Body of pancreas (tissue), 4 donors: ENCODE results near the gene C5orf46. TPM values are rescaled to one million over a fixed set of nuclear protein-coding genes. Genes with fewer than 3 reads are reported as not detected.
A peak's percentile ranks its signal among the peaks of the same experiment; 100 is the strongest.

Source experiments
- ATAC-seq: fragments of 150-250 bp; one replicate; pipeline ENCODE4 v1.9.1; 2016
- DNase-seq, 4 donors: peaks; one replicate each; pipeline ENCODE4 v3.0.0-alpha.2; 2019
- H3K27ac ChIP-seq, 4 donors: fragments of 200-600 bp; sonication (generic); 1 replicate in 3 of 4; 2 replicates in 1 of 4; pipeline versions ENCODE4 v1.5.1 to v1.6.1; 2016 to 2019; ENCODE audit warnings: mild to moderate bottlenecking in 1 of 4, mixed read lengths in 1 of 4, moderate library complexity in 1 of 4
- H3K27me3 ChIP-seq, 2 donors: fragments of 200-600 bp; sonication (generic); one replicate each; pipeline ENCODE4 v1.6.0; 2016; ENCODE audit warnings: mild to moderate bottlenecking in 1 of 2
- H3K36me3 ChIP-seq, 2 donors: fragments of 200-600 bp; sonication (generic); replicated peaks in 1 of 2; 2 replicates each; pipeline ENCODE4 v1.5.1; 2016; ENCODE audit warnings: low read depth in 2 of 2; ENCODE audit not compliant: insufficient read depth in 1 of 2
- H3K4me1 ChIP-seq: fragments of 200-600 bp; sonication (generic); one replicate; pipeline ENCODE4 v1.6.0; 2016
- H3K4me3 ChIP-seq, 2 donors: fragments of 200-600 bp; sonication (generic); 1 replicate in 1 of 2; 2 replicates in 1 of 2; pipeline ENCODE4 v1.5.1; 2016 to 2019
- H3K9me3 ChIP-seq, 3 donors: fragments of 200-600 bp; sonication (generic); 1 replicate in 2 of 3; 2 replicates in 1 of 3; pipeline ENCODE4 v1.5.1; 2016
- CTCF ChIP-seq, 7 experiments: fragments of 450-650 bp in 4 of 7; fragments of 200-600 bp in 3 of 7; sonication (generic) in 3 of 7; IDR thresholded peaks; one replicate each; pipeline ENCODE4 v1.5.1; 2016 to 2019; ENCODE audit warnings: antibody characterized with exemption in 7 of 7
- POLR2A ChIP-seq, 3 donors: fragments of 450-650 bp; IDR thresholded peaks; one replicate each; pipeline ENCODE4 v1.6.1; 2016; ENCODE audit warnings: antibody characterized with exemption in 3 of 3, mild to moderate bottlenecking in 2 of 3
- WGBS, 2 donors: methylation state at CpG; one replicate each; pipeline ENCODE4 v1.1.5; 2017; 5-methylcytosine and 5-hydroxymethylcytosine counted together
- intact Hi-C: fragments of 100-400 bp; cut with DNase I; formaldehyde crosslinking; loops from one replicate; pipeline ENCODE4 v1.15.1; 2023
- total RNA-seq, 2 donors: library from RNA; depleted of rRNA; stranded (reverse); fragments of >200 nt; gene quantifications; one replicate each; pipeline ENCODE4 v1.1.0, GENCODE V29; 2016

The C5orf46 gene
- total RNA-seq, 2 donors from 2014 or later, result not detected

- 86 to 92% methylated on average over 3 to 4 of the region's 4 CpGs for WGBS, 2 donors
- Histone ChIP-seq H3K36me3 (no peaks in the 10 kb centered on the region), H3K4me3 (no peak overlapping the region), H3K4me1 (no peaks in the 10 kb centered on the region), H3K27ac (no peak overlapping the region), H3K27me3 (no peaks in the 10 kb centered on the region), H3K9me3 (no peaks in the 10 kb centered on the region)
- TF ChIP-seq POLR2A (IDR thresholded peaks at IDR 0.05), result no peak
- TF ChIP-seq CTCF (IDR thresholded peaks at IDR 0.05), result no peak
- no peak for DNase-seq
- intact Hi-C loops, result loop anchor here (10.0 kb wide), 2 partner anchors 55 to 315 kb away; no protein-coding TSS in a partner anchor
- no peak for ATAC-seq
These were observed 33.2 kb upstream of the C5orf46 start for GRCh38 chr5:147939431-147940114.

GRCh38 chr5:147935032-147935431 is 28.7 kb upstream of the C5orf46 start:
- no peaks in the 10 kb centered on the region for H3K9me3 ChIP-seq
- H3K27me3 ChIP-seq, result no peaks in the 10 kb centered on the region
- 0 to 4% methylated on average over 3 of the region's 3 CpGs for WGBS, 2 donors
- no peaks in the 10 kb centered on the region for H3K4me1 ChIP-seq
- peak in 1 of 4 donors; percentile 53 for DNase-seq
- H3K27ac ChIP-seq, result no peak overlapping the region
- no peaks in the 10 kb centered on the region for H3K36me3 ChIP-seq
- H3K4me3 ChIP-seq, result no peak overlapping the region
- intact Hi-C loops, result loop anchor here (10.0 kb wide), 2 partner anchors 50 to 310 kb away; no protein-coding TSS in a partner anchor
- TF ChIP-seq POLR2A (IDR thresholded peaks at IDR 0.05) (no peak), CTCF (IDR thresholded peaks at IDR 0.05) (peak in 6 of 7 experiments; percentile 44 to 89 (median 82))
- ATAC-seq, result peak; percentile 86

- no peak for ATAC-seq
- intact Hi-C loops, result loop anchor here (10.0 kb wide), 2 partner anchors 46 to 306 kb away; no protein-coding TSS in a partner anchor
These were observed 24.4 kb upstream of the C5orf46 start for GRCh38 chr5:147930769-147931168.

GRCh38 chr5:147927901-147928300 is 21.6 kb upstream of the C5orf46 start:
- TF ChIP-seq CTCF (IDR thresholded peaks at IDR 0.05) (no peak), POLR2A (IDR thresholded peaks at IDR 0.05) (no peak)
- no peak for ATAC-seq
- WGBS, 2 donors, result 41 to 53% methylated on average over 3 of the region's 3 CpGs
- DNase-seq, result no peak
- intact Hi-C loops, result no loop called here
- no peaks in the 10 kb centered on the region for H3K36me3 ChIP-seq
- H3K4me3 ChIP-seq, result no peak overlapping the region
- no peaks in the 10 kb centered on the region for H3K9me3 ChIP-seq
- no peaks in the 10 kb centered on the region for H3K4me1 ChIP-seq
- H3K27me3 ChIP-seq, result no peaks in the 10 kb centered on the region
- H3K27ac ChIP-seq, result no peak overlapping the region

More at GRCh38 chr5:147930769-147931168, 24.4 kb upstream of the C5orf46 start:
- Histone ChIP-seq H3K9me3 (no peaks in the 10 kb centered on the region), H3K27me3 (no peaks in the 10 kb centered on the region), H3K4me1 (no peaks in the 10 kb centered on the region), H3K36me3 (no peaks in the 10 kb centered on the region), H3K27ac (no peak overlapping the region), H3K4me3 (no peak overlapping the region)
- no peak for TF ChIP-seq POLR2A (IDR thresholded peaks at IDR 0.05)
- TF ChIP-seq CTCF (IDR thresholded peaks at IDR 0.05), result no peak
- WGBS, 2 donors, result 48 to 75% methylated on average over 2 of the region's 2 CpGs
- DNase-seq, result no peak

- intact Hi-C loops, result no loop called here
- WGBS, 2 donors, result 83 to 85% methylated on average over 4 of the region's 4 CpGs
- TF ChIP-seq POLR2A (IDR thresholded peaks at IDR 0.05) (no peak), CTCF (IDR thresholded peaks at IDR 0.05) (no peak)
- no peaks in the 10 kb centered on the region for H3K36me3 ChIP-seq
- ATAC-seq (no peak), DNase-seq (no peak)
- no peaks in the 10 kb centered on the region for H3K9me3 ChIP-seq
- no peak overlapping the region for H3K4me3 ChIP-seq
- H3K27ac ChIP-seq, result no peak overlapping the region
- H3K4me1 ChIP-seq, result no peaks in the 10 kb centered on the region
- H3K27me3 ChIP-seq, result no peaks in the 10 kb centered on the region
These were observed 18.7 kb upstream of the C5orf46 start for GRCh38 chr5:147925020-147925419.
